OCI-LY7 (cell line): ENCODE results near the gene MRTFB. TPM values are rescaled to one million over a fixed set of nuclear protein-coding genes. Genes with fewer than 3 reads are reported as not detected.

ENCODE experiments used
- BruUV-seq: library from RNA; stranded (reverse); fragments of 400-500 nt; replicated peaks from 2 replicates; lab custom pipeline; 2021; lab: Mats Ljungman, UMichigan
- CTCF ChIA-PET: fragments of 300-600 bp; sonication (Branson Sonifier 250); formaldehyde crosslinking; loops from one replicate; lab custom pipeline; 2022; ENCODE audit warnings: antibody characterized with exemption; ENCODE audit not compliant: unreplicated experiment; lab: Charles Lee
- POLR2A ChIA-PET: fragments of 300-600 bp; sonication (Branson Sonifier 250); formaldehyde crosslinking; loops from one replicate; lab custom pipeline; 2022; ENCODE audit warnings: antibody characterized with exemption; lab: Charles Lee
- DNase-seq: peaks from one replicate; pipeline ENCODE4 v3.0.0-alpha.2; 2015; ENCODE audit warnings: low spot score
- H2AFZ ChIP-seq: fragments of 200-600 bp; sonication (generic), shearing (Covaris generic); 2 replicates; pipeline ENCODE4 v1.6.1; 2014; ENCODE audit warnings: mild to moderate bottlenecking, antibody characterized with exemption, low read length, moderate library complexity
- H3K27ac ChIP-seq: fragments of 200-600 bp; sonication (generic); 2 replicates; pipeline ENCODE4 v1.5.1; 2014; ENCODE audit warnings: mixed run types, low read depth, mild to moderate bottlenecking, moderate library complexity, low read length, inconsistent platforms; ENCODE audit not compliant: poor library complexity, severe bottlenecking
- H3K36me3 ChIP-seq: fragments of 200-600 bp; sonication (generic); 2 replicates; pipeline ENCODE4 v1.6.1; 2014; ENCODE audit warnings: mild to moderate bottlenecking, antibody characterized with exemption, low read length, moderate library complexity, mixed read lengths; ENCODE audit not compliant: insufficient read depth
- H3K4me1 ChIP-seq: fragments of 200-600 bp; sonication (generic); 2 replicates; pipeline ENCODE4 v1.5.1; 2014; ENCODE audit warnings: mild to moderate bottlenecking, low read length; ENCODE audit not compliant: insufficient read depth, poor library complexity, severe bottlenecking
- H3K4me2 ChIP-seq: fragments of 200-600 bp; sonication (generic); 2 replicates; pipeline ENCODE4 v1.6.1; 2014; ENCODE audit warnings: mild to moderate bottlenecking, low read length
- H3K4me3 ChIP-seq: fragments of 200-600 bp; sonication (generic); 2 replicates; pipeline ENCODE4 v1.5.1; 2014; ENCODE audit warnings: mild to moderate bottlenecking, low read depth, low read length; ENCODE audit not compliant: poor library complexity, severe bottlenecking
- H3K79me2 ChIP-seq: fragments of 200-600 bp; sonication (generic); 2 replicates; pipeline ENCODE4 v1.6.1; 2016; ENCODE audit warnings: low read depth, mild to moderate bottlenecking, low read length, moderate library complexity, mixed read lengths; ENCODE audit not compliant: insufficient read depth
- H3K9me2 ChIP-seq: fragments of 200-600 bp; sonication (generic); 2 replicates; pipeline ENCODE4 v1.6.1; 2016; ENCODE audit warnings: mild to moderate bottlenecking, low read length, mixed read lengths; ENCODE audit not compliant: insufficient read depth
- H3K9me3 ChIP-seq: fragments of 200-600 bp; sonication (generic); 2 replicates; pipeline ENCODE4 v1.6.1; 2014; ENCODE audit warnings: mild to moderate bottlenecking, mixed run types, low read length, mixed read lengths
- H4K20me1 ChIP-seq: fragments of 200-600 bp; sonication (generic); 2 replicates; pipeline ENCODE4 v1.6.1; 2014; ENCODE audit warnings: mild to moderate bottlenecking, antibody characterized with exemption, low read length, moderate library complexity, mixed read lengths; ENCODE audit not compliant: insufficient read depth
- EZH2phosphoT487 ChIP-seq: fragments of 200-600 bp; sonication (generic); IDR thresholded peaks from 2 replicates; pipeline ENCODE4 v1.6.1; 2018; ENCODE audit warnings: low read depth, borderline replicate concordance, mild to moderate bottlenecking, mixed run types, antibody characterized with exemption, low read length, moderate library complexity, mixed read lengths
- intact Hi-C: fragments of 100-400 bp; cut with micrococcal nuclease; formaldehyde crosslinking; loops from one replicate; pipeline ENCODE4 v1.10.0; 2022; ENCODE audit not compliant: unreplicated experiment
- total RNA-seq, 2 experiments: library from RNA; depleted of rRNA in 1 of 2; stranded (reverse); fragments of >200 nt in 1 of 2; shearing (Covaris generic) in 1 of 2; gene quantifications; 2 replicates each; pipeline ENCODE4 v1.2.3, GENCODE V29; 2014 to 2022
- TF ChIP-seq, protein P1 (sequence below): fragments of 200-600 bp; sonication (generic); conservative IDR thresholded peaks from 2 replicates; pipeline ENCODE4 v1.5.1; 2014; ENCODE audit warnings: mild to moderate bottlenecking, antibody characterized with exemption, low read length, moderate library complexity, mixed read lengths

The MRTFB gene
- total RNA-seq, 2 experiments from 2014 or later = 8.5 to 21.4 TPM

DNA sequence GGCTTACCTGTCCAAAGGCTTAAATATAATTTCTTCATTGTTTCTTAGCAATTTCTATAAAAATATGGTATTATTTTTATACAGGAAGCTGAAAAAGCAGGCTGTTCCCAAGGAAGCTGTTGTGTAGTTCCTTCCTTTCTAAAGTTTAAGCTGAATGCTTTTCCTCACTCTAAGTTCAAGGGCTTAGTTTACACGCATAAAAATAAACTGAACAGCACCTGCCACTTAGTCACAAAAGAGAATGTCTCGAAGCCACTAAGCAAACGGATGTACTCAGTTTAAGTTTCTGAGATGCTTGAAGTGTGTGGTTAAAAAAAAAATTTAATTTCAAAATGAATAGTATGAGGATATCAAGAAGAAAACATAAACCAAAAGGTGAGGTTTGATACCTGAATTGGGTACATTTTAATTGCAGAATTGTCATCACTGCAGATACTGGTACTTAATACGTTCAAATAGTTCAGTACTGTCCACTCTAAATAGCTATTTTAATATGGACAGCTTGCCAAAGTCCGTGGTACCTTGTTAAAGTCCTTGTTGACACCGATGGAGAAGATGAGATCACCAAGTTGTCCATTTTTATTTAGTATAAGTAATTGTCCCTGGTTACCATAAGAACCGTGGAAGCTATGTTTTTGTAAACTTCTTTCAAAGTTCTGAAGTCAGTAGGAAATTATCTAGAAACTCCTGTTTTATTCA is 38.1 kb downstream of the MRTFB start:
- Histone ChIP-seq H3K4me2 (no peak overlapping the region), H3K9me3 (no peaks in the 10 kb centered on the region), H3K4me3 (no peak overlapping the region), H3K36me3 (no peaks in the 10 kb centered on the region), H2AFZ (no peak overlapping the region), H4K20me1 (no peaks in the 10 kb centered on the region), H3K79me2 (no peaks in the 10 kb centered on the region), H3K9me2 (no peaks in the 10 kb centered on the region), H3K4me1 (no peaks in the 10 kb centered on the region), H3K27ac (no peak overlapping the region)
- ChIA-PET POLR2A (interaction anchor here (0.6 to 1.5 kb wide), 2 partner anchors 11 to 19 kb away, joined by 3 read pairs; no protein-coding TSS in a partner anchor), CTCF (interaction anchor here (0.6 kb wide), 2 partner anchors 183 to 1396 kb away, joined by 3 read pairs; no protein-coding TSS in a partner anchor)
- TF ChIP-seq, protein P1, sequence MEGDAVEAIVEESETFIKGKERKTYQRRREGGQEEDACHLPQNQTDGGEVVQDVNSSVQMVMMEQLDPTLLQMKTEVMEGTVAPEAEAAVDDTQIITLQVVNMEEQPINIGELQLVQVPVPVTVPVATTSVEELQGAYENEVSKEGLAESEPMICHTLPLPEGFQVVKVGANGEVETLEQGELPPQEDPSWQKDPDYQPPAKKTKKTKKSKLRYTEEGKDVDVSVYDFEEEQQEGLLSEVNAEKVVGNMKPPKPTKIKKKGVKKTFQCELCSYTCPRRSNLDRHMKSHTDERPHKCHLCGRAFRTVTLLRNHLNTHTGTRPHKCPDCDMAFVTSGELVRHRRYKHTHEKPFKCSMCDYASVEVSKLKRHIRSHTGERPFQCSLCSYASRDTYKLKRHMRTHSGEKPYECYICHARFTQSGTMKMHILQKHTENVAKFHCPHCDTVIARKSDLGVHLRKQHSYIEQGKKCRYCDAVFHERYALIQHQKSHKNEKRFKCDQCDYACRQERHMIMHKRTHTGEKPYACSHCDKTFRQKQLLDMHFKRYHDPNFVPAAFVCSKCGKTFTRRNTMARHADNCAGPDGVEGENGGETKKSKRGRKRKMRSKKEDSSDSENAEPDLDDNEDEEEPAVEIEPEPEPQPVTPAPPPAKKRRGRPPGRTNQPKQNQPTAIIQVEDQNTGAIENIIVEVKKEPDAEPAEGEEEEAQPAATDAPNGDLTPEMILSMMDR = no peak
- TF ChIP-seq EZH2phosphoT487 = no peak
- intact Hi-C loops = no loop called here
- no peak for DNase-seq
- no TSS peak for BruUV-seq

DNA sequence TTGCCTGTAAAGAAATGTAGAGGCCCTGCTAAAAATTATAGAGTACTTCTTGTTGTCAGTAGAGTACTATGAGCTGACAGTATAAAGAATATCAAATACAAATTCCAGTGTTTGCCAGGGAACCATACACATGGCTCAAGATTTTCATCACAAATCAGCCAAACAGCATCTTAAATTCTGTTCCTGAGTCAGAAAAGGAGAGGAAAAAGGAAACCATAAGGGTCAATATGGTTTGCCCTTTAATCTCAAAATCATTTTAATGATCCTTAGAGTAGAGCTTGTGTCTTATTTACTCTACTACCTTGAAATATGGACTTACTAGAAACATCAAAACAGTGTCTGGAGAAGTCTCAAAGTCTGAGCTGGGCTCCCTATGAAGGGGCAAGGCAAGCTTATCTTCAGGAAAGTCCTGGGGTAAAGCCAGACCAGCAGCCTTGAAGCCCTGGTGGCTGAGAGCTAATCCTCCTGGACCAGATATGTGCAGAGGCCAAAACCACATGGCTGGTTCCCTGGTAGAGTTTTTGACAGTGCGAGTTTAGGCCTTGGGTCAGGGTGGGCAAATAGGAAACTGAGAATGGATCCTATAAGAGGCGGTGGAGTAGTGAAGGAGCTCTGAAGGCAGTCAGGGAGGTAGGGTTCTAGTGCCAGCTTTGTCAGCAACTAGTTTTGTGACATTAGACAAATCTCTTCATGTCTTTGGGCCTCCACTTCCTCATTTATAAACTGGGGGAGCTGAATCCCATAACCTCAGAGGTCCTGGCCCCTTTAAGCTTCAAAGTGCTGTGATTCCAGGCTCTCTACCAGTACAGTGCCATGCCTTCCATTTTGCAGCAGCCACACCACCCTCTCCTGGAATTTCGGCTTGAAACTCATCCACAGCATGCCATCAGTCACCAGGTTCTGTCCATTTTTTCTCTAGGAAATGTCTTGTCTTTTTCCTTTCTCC is 38.9 kb downstream of the MRTFB start:
- intact Hi-C loops = no loop called here
- Histone ChIP-seq H3K36me3 (no peaks in the 10 kb centered on the region), H3K27ac (no peak overlapping the region), H3K79me2 (no peaks in the 10 kb centered on the region), H3K9me3 (no peaks in the 10 kb centered on the region), H4K20me1 (no peaks in the 10 kb centered on the region), H3K9me2 (no peaks in the 10 kb centered on the region), H3K4me2 (no peak overlapping the region), H3K4me3 (no peak overlapping the region), H3K4me1 (no peaks in the 10 kb centered on the region), H2AFZ (no peak overlapping the region)
- CTCF ChIA-PET = interaction anchor here (0.6 kb wide), 1 partner anchor 182 kb away, joined by 3 read pairs; no protein-coding TSS in a partner anchor
- BruUV-seq = no TSS peak
- DNase-seq = no peak
- no peak for TF ChIP-seq EZH2phosphoT487
- TF ChIP-seq, protein P1 = no peak
- POLR2A ChIA-PET = interaction anchor here (0.6 to 1.5 kb wide), 3 partner anchors 10 to 111 kb away, joined by 3 read pairs; no protein-coding TSS in a partner anchor
